Upper lobe of left lung (tissue), 4 donors: ENCODE measurements around the gene CENATAC.

ENCODE experiments used
- CTCF ChIP-seq, 6 experiments: fragments of 450-650 bp in 4 of 6; fragments of 200-600 bp in 2 of 6; sonication (generic) in 2 of 6; IDR thresholded peaks; one replicate each; pipeline ENCODE4 v1.5.1; 2016 to 2019; ENCODE audit warnings: antibody characterized with exemption in 6 of 6
- EP300 ChIP-seq, 4 donors: sonication (generic); formaldehyde crosslinking; IDR thresholded peaks; one replicate each; pipeline ENCODE4 v1.5.1; 2017; ENCODE audit warnings: antibody characterized with exemption in 4 of 4, control low read depth in 2 of 4
- POLR2A ChIP-seq, 4 donors: fragments of 450-650 bp; IDR thresholded peaks; one replicate each; pipeline ENCODE4 v1.5.1; 2016 to 2017; ENCODE audit warnings: antibody characterized with exemption in 4 of 4, mild to moderate bottlenecking in 2 of 4
- POLR2AphosphoS5 ChIP-seq, 2 donors: sonication (generic); formaldehyde crosslinking; IDR thresholded peaks; one replicate each; pipeline ENCODE4 v1.5.1; 2017; ENCODE audit warnings: antibody characterized with exemption in 2 of 2

- TF ChIP-seq POLR2A (IDR thresholded peaks at IDR 0.05) (no peak), CTCF (IDR thresholded peaks at IDR 0.05) (no peak), POLR2AphosphoS5 (IDR thresholded peaks at IDR 0.05) (no peak), EP300 (IDR thresholded peaks at IDR 0.05) (no peak)
Observed at GRCh38 chr11:119051440-119052162, 53.7 kb downstream of the CENATAC start.
